AG20443 (cell line): ENCODE data around the gene AREG.
A peak's percentile ranks its signal among the peaks of the same experiment; 100 is the strongest.

ENCODE experiments used
- DNase-seq: peaks from one replicate; pipeline ENCODE4 v3.0.0; 2012; ENCODE audit warnings: low spot score, mixed read lengths

AREG gene

DNA sequence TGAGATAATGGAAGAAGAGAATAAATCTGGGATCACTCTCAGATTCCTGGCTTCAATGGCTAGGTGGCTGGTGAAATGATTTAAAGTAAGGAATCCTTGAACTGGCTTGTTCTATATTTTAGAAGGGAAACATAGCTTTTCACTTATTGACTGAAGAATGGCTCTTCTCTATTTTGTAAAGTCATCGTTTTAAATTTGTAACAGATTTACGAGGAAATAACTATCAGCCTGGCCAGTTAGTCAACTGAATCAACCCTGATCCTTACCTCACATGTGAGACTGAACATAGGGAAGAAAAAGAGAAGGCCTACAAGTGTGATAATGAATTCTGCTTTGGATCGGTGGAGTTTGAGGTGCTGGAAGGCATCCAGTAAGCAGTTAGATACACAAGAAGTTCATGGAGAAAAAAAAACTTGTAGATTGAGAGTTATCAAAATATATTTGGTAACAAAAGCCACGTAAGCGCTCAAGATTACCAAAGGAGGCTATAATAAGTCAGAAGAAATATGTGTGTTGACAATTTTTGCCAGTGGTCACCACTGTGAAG, 12.0 kb downstream of the AREG start:
- DNase-seq, result no peak

DNA sequence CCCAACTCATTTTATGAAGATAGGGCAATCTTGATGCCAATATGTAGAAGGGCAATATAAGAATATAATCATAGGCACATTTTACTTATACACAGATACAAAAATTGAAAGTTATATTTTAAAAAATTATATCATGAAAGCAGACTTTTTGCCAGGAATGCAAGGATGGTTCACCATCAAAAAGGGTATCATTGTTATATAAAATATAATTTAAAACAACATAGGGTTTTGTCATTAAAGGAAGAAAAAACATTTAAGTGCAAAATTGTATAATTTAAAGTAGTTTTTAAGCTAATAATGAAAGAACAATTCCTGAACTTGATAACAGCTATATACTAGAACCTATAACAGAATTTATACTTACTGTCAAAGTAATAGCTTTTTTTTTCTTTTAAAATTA, 15.9 kb downstream of the AREG start:
- no peak for DNase-seq

- DNase-seq, result no peak
Observed at GRCh38 chr4:74463123-74463522, 18.2 kb downstream of the AREG start.

DNA sequence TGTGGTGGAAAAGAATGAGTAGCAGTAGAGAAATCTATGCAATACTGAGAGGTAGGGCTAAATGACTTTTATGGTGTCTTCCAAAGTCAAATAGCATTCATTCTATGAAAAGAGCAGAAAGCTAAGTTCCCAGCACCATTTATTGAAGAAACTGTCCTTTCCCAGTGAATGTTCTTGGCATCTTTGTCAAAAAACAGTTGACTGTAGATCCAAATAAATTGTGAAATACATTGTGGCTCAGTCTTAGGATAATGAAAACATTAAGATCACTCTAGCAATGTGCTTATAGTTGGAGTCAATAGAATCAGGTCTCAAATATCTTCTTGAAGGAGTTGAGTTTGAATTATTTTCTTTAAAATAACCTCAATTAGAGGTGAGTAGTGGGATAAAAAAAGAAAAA, 19.4 kb downstream of the AREG start:
- DNase-seq, result no peak

DNA sequence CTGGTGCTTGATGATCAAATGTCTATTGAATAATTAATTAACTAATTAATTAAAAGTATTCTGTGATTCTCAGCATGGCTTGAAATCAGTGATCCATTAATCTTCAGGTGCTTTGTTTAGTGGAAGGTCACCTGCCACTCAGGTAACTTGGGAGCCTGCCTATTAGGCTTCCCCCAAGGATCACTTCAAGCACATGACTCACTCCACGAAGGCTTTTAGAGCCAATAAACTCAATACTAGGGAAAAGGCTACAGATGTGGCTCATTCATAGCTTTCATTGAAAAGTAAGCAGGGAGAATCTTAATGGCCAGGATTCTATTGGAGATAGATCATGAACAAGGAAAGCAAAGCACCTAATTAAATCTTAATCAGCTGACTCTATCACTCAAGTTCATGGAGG, 21.3 kb downstream of the AREG start:
- DNase-seq, result no peak

DNA sequence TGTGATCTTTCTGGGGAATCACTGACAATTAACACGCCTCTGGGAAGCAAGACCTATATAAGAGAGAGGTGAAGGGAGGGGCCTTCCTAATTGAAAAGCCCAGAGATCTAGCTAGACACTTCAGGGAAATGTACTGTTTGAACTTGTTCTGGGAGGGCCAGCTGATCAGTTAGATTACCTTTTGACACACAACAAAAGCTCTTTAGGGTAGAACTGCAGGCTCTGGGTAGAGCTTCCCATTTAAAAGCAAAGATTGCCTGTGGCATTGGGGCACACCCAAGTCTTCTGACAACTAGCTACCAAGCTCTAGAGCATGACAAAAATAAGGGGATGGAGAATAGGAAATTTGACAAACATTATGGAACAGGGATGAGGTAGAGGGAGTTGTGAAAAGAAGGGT, 26.3 kb downstream of the AREG start:
- DNase-seq, result no peak

DNA sequence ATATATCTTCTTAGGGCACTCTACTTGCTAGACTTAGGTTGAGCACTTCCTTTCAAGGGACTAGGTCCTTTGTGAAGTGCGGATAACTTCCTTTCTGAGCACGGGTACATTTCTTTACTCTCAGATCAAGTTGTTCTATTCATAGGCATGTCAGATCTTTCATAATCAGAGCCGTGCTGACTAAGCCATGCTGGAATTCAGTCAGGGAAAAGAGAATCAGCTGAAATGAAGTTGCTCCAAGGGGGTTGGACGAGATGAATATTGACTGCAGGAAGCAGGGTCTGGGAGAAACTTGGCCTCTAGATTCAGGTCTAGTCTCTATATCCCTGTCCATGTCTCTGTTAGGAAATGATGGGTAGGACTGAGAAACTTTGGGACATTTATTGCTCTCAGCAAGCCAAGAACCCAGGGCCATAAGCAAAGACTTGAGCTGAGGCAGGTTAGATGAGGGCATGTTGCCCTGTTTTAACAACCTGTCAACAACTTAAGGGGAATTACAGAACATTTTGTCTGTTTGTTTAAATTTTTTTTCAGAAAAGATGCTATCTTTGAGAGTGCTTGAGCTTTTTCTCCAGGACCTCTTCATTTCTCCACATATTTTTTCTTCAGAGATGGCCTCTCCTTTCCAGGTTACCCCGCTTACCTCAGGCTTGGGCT, 28.3 kb downstream of the AREG start:
- DNase-seq, result peak; percentile 58

DNA sequence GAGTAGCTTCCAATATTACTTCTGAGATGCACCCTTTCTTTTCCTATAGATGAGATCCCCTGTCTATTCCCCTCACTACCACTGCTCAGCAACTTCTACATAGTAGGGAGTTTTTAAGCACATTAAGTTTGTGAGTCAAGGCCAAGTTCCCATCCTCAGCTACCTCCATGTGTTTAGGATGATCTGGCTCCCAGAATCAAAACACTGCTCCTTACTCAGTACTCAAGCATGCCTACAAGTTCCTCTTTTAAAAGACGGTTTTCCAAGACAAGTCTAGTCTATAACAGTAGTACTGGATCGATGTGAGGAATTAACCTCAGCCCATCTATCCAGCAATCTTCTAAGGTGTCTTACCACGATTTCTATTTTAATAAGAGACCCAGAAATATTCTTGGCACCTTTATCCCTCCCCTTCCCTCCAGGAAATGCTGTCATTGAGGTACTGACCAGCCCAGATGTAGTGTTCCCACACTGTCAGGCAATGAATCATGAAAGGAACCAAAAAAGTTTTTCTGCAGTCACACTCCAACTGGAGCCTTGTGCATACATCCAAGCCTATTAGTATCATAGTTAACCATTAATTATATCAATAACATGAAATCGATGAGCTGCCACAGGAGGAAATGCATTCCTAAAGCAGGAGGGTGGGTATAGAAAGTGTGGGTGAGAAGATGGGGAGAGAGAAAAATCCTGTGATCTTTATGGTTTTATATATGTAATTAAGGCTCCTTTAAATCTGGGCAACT, 29.6 kb downstream of the AREG start:
- DNase-seq, result peak; percentile 16

- DNase-seq, result no peak
Observed at GRCh38 chr4:74475091-74475800, 30.3 kb downstream of the AREG start.

GRCh38 chr4:74475946-74476345, 31.0 kb downstream of the AREG start:
- DNase-seq, result no peak

DNA sequence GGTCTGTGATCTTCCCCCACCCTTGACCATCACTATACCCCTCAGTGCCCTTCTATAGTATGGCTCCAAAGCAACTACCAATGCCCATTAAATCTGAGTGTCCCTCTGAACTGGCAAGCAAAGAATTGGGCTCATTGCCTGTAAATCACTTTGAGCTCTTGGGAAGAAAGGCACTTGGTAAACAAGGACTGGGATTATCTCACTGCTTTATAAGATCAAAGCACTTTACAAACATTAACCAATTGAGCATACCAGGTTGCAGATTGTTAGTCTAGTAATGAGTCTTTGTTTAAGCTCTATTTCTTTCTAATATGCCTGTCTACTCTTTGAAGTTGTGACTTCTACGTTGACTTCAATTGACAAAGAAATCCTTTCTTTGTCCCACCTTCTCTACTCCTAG, 34.1 kb downstream of the AREG start:
- no peak for DNase-seq

- no peak for DNase-seq
Observed at GRCh38 chr4:74480267-74480666, 35.3 kb downstream of the AREG start.

DNA sequence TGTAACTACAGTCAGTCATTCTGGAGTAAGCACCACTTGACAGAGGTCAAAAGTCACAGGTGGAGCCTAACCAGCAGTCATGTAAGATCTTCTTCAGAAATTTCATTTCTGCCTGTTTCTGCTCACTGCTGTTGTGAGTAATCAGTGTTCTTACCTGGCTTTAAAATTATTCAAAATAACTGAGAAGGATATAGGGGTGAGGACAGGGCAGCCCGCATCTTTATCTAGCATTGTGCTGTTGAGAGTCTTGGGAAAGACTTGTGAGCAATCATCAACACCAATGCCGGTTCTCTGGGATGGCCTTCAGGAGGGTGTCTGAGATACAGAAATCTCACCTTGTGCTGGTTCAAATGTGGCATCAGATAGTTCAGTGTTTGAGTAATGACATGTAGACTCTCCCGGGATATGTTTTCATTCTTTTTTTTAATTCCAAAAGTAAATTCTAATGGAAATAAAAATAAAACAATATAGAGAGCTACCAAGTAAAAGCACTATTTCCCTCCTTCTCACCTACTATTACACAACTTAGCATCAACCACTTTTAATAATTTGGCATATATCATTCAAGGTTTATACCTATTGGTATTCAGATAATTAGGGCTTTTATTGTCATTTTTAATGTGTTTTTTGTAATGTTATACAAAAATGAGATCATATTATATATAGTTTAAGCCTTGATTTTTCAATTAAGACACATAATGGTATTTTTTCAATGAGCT, 37.1 kb downstream of the AREG start:
- no peak for DNase-seq

GRCh38 chr4:74483226-74483911, 38.4 kb downstream of the AREG start:
- no peak for DNase-seq

GRCh38 chr4:74486905-74487304, 42.0 kb downstream of the AREG start:
- DNase-seq, result no peak

GRCh38 chr4:74487771-74488170, 42.8 kb downstream of the AREG start:
- DNase-seq, result no peak

DNA sequence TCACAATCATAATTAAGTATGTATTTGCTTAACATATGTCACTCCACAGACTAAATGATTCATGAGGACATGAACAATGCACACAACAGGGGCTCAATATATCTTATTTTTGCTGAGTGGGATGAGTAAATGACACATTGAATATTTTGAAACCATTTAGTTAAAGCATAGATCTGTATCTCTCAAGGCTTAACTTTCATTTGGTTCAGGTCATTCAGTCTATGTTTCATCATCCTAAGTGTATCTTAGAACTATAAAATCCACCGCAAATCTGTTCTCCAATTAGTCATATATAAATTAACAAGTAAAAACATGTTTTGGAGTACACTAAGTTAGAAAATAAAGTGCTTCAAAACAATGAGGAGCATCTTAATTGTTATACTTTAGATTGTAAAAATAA, 45.8 kb downstream of the AREG start:
- DNase-seq, result no peak

DNA sequence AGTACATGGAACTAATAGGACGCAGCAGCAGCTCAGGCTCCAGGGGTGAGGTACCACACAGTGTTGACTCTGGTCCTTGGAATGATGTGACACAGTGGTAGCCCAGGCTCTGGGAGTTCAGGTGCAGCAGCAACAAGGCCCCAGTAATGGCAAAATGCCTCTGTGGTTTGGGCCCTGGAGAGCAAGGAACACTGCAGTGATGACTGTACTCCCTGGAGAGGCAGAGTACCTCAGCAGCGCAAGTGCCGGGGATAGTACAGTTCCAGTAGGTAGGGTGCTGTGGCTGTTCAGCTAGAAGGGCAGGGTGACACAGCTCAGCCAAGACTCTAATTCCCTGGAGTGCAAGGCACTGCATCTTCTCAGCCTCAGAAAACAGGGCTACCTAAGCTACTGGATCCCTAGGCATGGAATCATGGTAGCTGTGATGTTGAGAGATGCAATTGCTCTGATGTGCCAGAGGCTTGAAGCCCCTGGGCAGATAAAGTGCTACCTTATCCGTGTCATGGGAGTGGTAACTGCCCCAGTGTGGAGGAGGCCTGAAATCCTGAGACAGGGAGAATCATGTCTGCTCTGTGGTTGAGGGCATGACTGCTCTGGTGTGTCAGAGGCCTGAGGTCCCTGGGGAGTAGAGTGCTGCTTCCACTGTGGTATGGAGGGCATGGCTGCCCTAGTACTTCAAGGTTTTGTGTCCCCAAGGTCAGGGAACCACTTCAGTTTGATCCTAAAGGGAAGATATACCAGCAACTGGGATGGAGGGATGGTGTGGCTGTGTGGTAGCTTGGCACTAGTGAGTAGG, 55.2 kb downstream of the AREG start:
- peak; percentile 33 for DNase-seq

- DNase-seq, result peak; percentile 28
Observed at GRCh38 chr4:74501579-74501978, 56.6 kb downstream of the AREG start.

- DNase-seq, result no peak
Observed at GRCh38 chr4:74503580-74503979, 58.6 kb downstream of the AREG start.

DNA sequence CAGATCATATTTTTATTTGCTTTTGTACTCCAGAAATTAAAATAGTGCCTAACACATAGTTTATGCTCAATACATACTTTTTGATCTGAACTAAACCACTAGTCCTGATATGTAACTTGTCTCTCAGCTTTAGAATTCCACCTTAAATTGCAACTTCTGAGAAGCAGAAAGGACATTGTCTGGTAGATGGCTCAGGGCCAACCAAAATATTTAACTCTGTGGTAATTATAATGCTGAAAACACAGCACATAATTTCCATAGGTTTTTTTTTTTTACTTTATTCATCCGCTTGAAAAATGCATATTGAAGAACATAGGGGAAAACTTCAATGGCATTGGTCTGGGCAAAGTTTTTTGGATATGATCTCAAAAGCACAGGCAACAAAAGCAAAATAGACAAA, 59.3 kb downstream of the AREG start:
- DNase-seq, result no peak
